ENCODE data around the gene DUSP5. TPM values are rescaled to one million over a fixed set of nuclear protein-coding genes. Genes with fewer than 3 reads are reported as not detected.
A peak's percentile ranks its signal among the peaks of the same experiment; 100 is the strongest.
"Not testable (repeated sequence)": the region's sequence is repeated elsewhere in the genome, so short reads cannot be mapped to it uniquely, and the experiment has no call there.

DUSP5 gene, protein sequence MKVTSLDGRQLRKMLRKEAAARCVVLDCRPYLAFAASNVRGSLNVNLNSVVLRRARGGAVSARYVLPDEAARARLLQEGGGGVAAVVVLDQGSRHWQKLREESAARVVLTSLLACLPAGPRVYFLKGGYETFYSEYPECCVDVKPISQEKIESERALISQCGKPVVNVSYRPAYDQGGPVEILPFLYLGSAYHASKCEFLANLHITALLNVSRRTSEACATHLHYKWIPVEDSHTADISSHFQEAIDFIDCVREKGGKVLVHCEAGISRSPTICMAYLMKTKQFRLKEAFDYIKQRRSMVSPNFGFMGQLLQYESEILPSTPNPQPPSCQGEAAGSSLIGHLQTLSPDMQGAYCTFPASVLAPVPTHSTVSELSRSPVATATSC
- not detected in 2 replicates for polyA plus RNA-seq (2014; cell fraction: cytosol; rRNA removed)
- polyA plus RNA-seq (2014; cell fraction: nucleus; rRNA removed) = 0.05 TPM in 1 of 2 replicates, not detected in the other

DNA sequence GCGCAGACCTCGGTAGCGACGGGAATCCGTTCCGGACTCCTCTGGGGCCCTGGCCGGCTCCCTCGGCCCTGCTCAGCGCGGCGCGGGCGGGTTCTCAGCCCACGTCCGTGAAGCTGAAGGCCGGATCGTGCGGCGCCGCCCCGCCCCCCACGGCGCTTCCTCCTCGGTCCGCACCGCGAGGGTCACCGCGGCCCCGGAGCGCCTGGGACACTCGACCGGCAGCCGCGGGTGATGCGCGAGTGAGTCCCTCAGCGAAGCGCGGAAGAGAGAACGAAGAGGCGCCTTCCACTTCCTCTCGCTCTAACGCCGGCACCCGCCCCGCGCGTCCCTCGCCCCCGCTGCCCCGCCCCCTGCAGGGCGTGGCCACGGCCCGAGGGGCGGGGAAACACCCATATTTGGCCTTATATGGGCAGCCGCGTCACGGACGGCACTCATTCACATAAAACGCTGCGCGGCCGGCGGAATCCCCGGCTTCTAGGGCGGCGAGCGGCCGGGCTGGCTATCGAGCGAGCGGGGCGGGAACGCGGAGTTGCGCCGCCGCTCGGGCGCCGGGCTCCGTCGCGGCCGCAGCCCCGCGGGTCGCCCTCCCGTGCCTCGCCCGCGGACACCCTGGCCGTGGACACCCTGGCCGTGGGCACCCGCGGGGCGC is at the start of gene DUSP5:
Gene DUSP5 (plus strand): TSS at position 470 of the 649 bp plus-strand sequence. CDS start 215 bp downstream, outside the sequence.
- peak; percentile 92 for DNase-seq (ENCODE audit: low spot score)

DNA sequence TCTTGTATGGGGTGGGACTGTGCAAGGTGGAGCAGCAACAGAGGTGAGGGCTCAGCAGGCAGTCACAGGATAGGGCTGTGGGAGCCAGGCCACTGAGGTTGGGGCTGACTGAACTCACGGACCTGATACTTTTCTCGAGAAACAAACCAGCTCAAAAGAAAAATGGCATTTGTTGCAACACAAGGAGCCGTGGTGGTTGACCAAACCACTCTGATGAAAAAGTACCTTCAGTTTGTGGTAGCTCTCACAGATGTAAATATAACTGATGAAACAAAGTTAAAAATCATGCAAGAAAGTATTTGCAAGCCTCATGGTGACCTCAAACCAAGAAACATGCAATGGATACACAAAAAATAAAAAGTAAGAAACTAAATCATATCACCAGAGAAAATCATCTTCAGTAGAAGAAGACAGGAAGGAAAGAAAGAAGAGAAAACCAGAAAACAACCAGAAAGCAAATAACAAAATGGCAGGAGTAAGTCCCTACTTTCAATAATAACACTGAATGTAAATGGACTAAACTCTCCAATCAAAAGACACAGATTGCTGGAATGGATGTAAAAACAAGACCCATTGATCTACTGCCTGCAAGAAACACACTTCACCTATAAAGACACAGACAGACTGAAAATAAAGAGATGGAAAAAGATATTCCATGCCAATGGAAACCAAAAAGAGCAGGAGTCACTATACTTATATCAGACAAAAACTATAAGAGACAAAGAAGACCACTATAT is 48.9 kb upstream of the DUSP5 start:
- DNase-seq (ENCODE audit: low spot score) = no peak

DNA sequence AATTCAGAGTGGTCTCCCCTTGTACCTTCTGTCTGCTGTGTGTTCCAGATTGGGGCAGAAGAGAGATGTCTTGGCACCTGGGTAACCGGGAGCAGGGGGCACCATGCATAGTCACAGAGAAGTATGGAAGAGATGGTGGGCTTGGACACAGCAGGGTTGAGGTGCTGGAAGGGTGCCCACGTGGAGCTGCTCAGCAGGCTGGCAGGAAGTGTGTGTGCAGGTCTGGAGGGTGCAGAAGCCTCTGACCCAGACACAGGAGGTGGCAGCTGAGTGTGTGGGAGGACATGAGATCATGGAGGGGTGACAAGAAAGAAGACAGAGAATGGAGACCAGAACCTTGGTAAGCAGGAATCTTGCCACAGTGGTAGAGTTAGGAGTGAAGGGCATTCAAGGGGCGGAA is 42.3 kb upstream of the DUSP5 start:
- DNase-seq (ENCODE audit: low spot score) = no peak

DNA sequence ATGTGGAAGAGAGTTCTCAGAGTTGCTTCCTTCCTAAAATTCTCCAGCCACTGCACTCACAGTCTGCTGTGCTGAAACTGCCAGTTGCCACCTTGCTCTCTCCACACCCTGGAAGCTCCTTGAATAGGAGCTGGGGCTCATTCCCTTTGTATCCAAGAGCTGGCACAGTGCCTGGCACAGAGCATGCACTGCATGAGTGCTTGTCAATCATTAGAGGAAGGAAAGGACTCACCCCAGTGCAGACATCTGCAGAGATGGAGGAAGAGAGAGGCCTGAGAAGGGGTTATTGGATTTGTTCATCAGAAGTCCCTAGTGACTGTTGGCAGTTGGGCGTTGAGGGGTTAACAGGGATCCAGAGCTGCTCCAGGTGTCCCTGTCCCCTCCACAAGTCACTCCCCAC is 41.7 kb upstream of the DUSP5 start:
- DNase-seq (ENCODE audit: low spot score) = no peak

DNA sequence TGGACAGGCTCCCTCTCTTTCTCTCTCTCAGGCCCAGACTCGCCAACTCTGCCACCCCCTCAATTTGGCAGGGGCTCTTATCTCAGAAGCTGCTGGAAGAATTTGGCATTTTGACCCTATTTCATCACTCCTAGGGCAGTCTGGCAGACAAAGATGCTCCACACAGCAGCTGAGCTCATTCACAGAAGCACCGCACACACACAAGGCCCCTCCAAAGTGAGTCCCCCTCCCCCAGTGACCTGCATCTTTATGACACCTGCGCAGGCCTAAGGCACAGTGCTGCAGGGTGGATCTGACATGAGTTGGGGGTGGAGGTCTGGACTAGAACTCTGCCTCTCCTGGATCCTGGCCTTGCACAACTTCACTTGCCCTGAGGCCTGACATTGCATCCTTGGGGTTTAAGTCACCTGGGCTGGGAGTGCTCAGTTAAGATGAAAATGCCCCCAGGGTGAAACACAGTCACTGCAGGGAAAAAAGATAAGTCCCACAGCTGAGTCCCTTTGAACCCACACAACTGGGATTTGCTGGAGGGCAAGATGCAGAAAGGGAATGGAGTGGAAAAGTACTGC is 41.1 kb upstream of the DUSP5 start:
- no peak for DNase-seq (ENCODE audit: low spot score)

DNA sequence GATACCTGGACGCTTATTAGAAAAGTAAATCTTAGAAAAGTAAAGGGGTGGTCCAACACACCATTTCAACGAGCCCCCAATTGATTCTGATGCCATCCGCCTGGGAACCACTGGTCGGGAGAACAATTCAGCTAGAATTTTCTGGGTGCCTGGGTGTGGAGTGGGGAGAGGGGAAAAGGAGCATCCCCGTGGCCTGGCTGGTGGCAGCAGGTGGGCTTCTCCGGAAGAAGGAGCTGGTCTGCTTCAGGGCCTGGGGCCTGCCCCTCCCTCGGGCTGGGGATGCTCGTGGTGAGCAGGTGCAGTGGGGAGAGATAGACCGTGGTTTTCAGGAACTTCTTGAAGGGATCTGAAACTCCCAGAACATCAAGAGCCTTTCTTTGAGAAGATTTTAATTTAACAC is 39.9 kb upstream of the DUSP5 start:
- DNase-seq (ENCODE audit: low spot score) = no peak

DNA sequence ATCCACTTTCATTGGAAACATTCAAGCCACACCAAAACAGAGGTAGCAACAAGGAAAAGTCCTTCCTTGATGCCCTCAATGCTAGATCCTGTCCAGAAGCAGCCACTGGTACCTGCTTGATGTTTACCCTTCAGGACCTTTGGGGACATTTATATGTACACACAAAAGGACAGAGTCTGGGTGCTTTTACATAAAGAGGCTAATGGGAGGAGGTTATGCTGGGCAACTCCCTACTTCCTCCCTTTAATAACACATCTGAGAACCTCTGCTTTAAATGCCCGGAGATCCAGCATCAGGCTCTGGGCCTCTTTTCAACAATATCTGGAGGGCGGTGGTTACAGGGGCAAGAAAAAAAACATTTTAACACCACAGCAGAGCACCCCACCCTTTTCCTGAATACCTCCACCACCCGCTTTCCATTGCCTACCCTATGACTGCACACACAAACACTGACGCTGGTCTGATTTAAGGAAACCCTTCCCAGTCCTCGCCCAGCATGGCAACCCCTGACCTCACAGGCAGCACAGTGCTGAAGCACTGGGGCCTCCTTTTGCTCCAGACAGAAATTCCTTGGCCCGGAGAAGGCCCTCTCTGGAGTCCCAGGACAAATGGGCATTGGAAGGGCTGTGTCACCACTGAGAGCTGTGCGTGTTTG is 39.3 kb upstream of the DUSP5 start:
- DNase-seq (ENCODE audit: low spot score) = no peak

DNA sequence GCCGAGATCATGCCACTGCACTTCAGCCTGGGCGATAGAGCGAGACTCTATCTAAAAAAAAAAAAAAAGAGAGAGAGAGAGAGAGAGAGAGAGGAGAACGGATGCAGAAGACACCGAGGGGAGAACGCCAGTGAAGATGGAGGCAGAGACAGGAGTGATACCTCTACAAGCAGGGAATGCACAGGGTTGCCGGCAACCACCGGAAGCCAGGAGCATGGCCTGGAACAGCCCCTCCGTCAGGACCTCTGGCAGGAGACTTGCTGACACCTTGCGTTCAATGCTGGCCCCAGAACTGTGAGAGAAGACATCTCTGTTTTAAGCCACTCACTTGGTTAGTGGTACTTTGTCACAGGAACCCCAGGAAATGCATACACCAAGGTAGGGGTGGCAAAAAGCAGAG is 38.1 kb upstream of the DUSP5 start:
- DNase-seq (ENCODE audit: low spot score) = no peak

DNA sequence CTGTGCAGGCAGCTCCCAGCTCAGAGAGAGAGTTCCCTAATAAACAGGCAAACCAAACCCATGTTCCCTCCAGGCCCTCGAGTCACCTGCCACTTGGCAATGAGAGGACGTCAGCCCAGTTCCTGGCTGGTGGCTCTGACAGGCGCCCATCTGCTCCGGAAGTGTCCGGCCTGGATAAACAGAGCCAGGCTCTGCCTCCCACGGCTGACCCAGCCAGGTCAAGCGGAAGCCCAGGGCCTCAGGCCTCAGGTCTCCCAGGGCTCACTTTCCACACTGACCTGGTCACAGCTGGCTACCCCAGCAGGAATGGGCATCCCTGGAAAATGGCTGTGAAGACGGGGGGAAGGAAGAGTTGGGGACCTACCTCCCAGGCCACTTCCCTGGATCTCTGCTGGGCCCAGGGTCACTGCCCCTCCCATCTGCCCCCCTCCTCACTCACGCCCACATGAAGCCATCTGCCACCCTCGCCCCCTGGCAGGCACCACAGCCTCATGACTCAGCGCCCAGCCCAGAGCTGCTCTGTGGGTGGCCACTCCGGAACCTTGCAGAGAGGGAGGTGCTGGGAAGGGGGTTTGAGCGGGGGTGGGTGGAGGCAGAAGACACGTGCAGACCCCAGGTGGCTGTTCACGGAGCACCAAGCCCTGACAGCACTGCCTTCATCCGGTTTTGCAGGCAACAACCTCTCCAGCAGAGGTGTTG is 37.4 kb upstream of the DUSP5 start:
- DNase-seq (ENCODE audit: low spot score) = peak; percentile 14

DNA sequence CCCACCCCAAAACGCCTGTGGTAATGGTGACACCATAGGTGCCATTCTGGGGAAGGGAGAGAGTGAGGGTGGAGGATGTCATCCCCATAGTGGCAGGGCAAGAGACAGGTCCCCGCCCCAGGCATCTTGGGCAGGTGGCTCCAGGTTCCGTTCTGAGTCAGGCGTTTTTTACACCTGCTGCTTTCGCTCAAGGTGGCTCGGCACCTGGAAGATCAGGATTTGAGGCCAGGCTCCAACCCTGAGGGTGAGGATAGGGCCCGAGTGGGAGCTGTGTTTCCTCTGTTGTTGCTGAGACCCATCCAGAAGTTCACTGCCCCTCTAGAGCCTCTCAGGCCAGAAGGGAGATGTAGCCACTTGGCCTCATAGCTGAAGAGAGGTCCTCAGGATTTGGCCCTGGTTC is 36.6 kb upstream of the DUSP5 start:
- no peak for DNase-seq (ENCODE audit: low spot score)

DNA sequence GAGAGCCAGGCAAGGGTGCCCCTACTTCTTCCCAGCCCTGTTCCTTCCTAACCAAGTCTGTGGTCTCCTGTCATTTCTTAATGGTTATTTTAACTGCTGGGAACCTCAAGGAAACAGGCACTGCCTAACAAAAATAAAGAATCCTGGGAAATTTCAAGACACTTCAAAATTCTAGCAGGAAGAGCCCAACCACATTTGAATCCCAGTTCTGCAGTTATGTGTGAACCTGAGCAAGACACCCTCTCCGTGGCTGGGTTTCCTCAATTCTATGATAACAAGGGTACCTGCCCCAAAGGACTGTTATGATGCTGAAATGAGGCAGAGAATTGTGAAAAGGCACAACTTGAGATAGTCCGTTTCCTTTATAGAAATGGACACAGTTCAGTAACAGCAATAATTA is 36.2 kb upstream of the DUSP5 start:
- no peak for DNase-seq (ENCODE audit: low spot score)

DNA sequence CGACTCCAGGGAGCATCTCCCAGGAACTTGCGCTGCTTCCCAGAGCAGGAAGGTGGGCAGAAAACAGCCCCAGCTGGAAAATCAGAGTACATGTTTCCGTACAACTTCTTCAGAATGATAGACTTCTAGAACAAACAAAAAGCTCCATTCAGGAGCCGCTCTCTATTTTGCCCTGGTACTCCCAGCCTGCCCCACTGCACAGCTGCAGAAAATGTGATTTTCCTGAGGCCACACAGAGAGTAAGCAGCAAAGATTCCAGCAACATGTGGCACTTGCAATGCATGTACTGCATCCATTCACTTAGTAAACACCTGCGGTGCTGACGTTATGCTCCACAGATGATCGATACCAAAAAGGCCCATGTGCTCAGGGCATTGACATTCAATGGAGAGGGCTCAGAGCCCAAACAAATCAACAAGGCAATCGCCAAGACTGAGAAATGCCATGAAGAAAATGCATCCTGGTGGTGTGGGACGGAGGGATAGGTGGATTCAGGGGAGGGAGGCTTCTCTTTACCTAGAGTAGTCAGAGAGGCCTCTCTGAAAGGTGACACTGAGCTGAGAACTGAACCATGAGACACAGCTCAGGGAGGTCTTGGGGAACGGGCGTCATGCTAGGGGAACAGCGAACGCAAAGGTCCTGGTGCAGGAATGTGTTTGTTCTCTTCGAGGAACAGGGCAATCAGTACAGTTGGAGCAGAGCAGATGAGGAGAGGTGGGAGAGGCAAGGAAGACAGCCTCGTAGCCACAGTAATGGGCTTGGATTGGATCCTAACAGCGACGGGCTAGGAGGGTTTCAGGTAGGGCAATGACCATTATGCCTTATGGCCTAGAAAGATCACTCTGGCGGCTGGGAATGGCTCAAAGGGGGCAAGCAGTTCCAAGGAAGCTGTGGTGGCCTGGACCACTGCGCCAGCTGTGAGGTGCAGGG is 35.3 kb upstream of the DUSP5 start:
- no peak for DNase-seq (ENCODE audit: low spot score)

DNA sequence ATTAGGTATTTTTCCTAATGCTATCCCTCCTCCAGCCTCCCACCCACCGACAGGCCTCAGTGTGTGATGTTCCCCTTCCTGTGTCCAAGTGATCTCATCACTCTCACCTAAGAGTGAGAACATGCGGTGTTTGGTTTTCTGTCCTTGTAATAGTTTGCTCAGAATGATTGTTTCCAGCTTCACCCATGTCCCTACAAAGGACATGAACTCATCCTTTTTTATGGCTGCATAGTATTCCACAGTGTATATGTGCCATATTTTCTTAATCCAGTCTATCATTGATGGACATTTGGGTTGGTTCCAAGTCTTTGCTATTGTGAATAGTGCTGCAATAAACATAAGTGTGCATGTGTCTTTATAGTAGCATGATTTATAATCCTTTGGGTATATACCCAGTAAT is 29.4 kb upstream of the DUSP5 start:
- not testable (repeated sequence) for DNase-seq (ENCODE audit: low spot score)

DNA sequence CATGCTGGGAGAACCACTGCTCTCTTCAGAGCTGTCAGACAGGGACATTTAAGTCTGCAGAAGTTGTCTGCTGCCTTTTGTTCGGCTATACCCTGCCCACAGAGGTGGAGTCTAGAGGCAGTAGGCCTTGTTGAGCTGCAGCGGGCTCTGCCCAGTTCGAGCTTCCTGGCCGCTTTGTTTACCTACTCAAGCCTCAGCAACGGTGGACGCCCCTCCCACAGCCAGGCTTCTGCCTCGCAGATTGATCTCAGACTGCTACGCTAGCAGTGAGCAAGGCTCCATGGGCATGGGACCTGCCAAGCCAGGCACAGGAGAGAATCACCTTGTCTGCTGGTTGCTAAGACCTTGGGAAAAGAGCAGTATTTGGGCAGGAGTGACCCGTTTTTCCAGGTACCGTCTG is 27.2 kb upstream of the DUSP5 start:
- not testable (repeated sequence) for DNase-seq (ENCODE audit: low spot score)

DNA sequence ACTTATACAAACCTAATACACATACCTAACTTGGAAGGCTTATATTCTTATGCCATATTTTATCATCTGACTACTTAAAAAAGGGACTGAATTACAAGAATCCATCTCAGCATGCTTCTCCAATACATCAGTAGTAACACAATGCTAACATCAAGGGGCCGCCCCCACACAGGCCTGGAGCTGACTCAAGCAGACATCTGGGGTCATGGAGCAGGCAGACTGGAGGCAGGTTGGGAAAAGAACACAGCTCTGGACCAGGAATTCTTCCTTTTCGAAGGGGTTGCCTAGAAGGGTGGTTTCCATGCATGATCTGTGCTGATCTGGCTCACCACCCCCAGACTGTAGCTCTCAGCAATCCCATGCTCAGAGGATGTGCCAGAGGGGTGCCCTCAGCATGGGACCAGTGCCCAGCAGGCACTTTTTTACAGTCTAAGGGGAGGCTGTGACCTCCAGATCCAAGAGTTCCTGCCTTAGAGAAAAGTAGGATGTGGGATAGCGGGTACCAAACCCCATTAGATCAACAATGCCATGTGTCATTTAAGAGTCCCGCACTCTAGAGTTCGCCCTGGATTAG is 26.1 kb upstream of the DUSP5 start:
- no peak for DNase-seq (ENCODE audit: low spot score)

DNA sequence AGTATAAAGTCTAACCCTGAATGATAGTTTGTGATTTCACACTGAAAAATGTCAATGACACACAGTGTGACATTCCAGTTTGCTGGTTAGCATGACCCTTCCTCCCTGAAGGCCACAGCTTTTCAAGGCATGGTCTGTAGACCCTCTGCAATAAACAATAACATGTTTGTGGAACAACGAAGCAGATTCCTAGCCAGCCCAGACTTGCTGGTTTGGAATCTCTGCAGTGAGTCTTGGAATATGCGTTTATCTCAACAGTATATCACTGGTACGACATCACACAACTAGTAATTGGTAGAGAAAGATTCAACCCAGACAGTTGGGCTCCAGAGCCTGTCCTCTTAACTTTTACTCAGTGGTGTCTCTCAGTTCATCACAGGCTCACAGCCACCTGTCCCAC is 23.7 kb upstream of the DUSP5 start:
- DNase-seq (ENCODE audit: low spot score) = no peak

DNA sequence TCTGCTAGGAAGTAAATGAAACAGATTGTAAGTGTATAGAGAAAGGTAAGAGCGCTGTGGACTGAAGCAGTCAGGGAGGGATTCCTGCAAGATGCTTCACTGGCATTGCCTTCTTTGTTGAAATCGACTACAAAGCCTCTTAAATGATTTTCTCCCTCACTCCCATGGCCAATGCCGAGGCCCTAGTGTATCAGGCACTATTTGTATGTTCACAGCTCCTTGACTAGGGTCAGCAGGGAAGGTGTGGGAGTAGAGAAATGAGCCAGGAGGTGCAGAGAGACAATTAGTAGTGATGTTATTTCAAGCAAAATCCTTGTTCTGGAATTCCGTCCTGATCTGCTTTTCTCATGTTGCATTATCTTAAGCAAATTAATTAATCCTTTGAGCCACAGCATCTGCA is 22.9 kb upstream of the DUSP5 start:
- DNase-seq (ENCODE audit: low spot score) = no peak

DNA sequence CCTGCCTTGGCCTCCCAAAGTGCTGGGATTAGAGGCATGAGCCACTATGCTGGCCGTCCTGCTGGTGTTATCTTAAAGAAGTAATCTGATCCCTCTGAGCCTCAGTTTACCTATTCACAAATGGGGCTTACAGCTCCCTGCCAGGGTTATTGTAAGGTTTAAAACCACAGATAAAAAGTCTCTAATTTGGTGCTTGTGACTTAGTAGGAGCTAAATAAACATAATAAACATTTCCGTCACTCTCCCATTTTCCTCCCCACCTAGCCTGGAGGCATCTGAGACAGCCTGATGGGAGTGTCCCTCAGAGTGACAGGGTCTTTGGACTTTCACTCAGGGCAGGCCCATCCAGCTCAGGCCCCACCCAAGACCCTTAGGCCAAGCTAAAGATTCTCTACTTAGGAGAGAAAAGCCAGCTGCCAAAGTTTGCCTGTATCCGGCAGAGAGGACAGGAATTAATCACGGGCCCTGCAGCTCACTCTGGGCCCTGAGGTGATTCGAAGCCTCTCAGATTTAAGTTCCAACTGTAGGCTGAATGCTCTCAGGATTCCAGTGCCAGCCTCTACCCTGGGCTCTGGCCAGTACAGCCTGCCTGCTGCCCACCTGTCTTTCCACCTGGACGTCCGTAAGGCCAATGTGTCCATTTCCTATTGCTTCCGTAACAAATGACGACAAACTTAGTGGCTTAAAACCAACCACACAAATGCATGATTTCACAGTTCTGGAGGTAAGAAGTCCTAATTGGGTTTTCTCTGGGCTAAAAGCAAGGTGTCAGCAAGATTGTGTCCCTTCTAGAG is 21.8 kb upstream of the DUSP5 start:
- no peak for DNase-seq (ENCODE audit: low spot score)

DNA sequence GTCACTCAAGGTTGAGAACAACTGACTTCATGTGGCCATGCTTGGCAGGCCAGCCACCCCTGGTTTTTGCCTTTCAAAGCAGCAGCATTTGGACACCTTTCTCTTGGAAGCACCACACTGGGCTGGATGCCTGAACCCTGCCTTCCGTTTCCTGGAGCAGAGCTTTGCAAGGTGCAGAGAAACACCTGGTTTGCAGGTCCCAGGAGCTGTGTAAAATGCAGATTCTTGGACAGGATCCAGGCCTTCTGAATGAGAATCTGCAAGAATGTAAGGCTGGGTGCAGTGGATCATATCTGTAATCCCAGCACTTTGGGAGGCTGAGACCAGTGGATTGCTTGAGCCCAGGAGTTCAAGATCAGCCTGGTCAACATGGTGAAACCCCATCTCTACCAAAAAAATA is 18.0 kb upstream of the DUSP5 start:
- no peak for DNase-seq (ENCODE audit: low spot score)
